HEK293 (cell line): ENCODE measurements around the gene TMEM121B.

Experiments used
- CTCF ChIA-PET: fragments of 350-600 bp; formaldehyde crosslinking; extraction: SDS; loops from one replicate; lab custom pipeline; 2021; ENCODE audit warnings: antibody characterized with exemption; lab: Yijun Ruan, JAX
- POLR2A ChIA-PET: fragments of 300-600 bp; formaldehyde crosslinking; extraction: SDS; loops from one replicate; lab custom pipeline; 2020; ENCODE audit warnings: antibody characterized with exemption, inconsistent platforms; lab: Yijun Ruan, JAX
- H3K27ac ChIP-seq: fragments of 200-500 bp; sonication (Bioruptor generic); 2 replicates; pipeline ENCODE4 v1.5.1; 2014; ENCODE audit warnings: low read depth, low read length, control low read depth, inconsistent platforms; ENCODE audit errors: extremely low read depth
- H3K36me3 ChIP-seq, 2 experiments: fragments of 200-500 bp in 1 of 2; sonication (Bioruptor generic) in 1 of 2; 1 replicate in 1 of 2; 2 replicates in 1 of 2; pipeline ENCODE4 v1.5.1; 2014 to 2017; ENCODE audit warnings: inconsistent platforms in 2 of 2, low read length in 2 of 2; ENCODE audit not compliant: control insufficient read depth in 2 of 2, insufficient read depth in 1 of 2
- H3K4me1 ChIP-seq: fragments of 200-500 bp; sonication (Bioruptor generic); 2 replicates; pipeline ENCODE4 v1.5.1; 2014; ENCODE audit warnings: mild to moderate bottlenecking, low read length, inconsistent platforms; ENCODE audit not compliant: control insufficient read depth, insufficient read depth
- H3K4me3 ChIP-seq: 2 replicates; pipeline ENCODE4 v1.5.1; 2011; ENCODE audit warnings: low read depth, mild to moderate bottlenecking, control low read depth, low read length, moderate library complexity
- H3K9me3 ChIP-seq: fragments of 200-500 bp; sonication (Bioruptor generic); 2 replicates; pipeline ENCODE4 v1.5.1; 2014; ENCODE audit warnings: low read depth, low read length, inconsistent platforms; ENCODE audit not compliant: control insufficient read depth, insufficient read depth
- WT1 ChIP-seq: fragments of 450-650 bp; formaldehyde crosslinking; IDR thresholded peaks from 2 replicates; pipeline ENCODE4 v1.5.1; 2016; ENCODE audit warnings: missing biosample characterization, missing genetic modification characterization
- ZNF169 ChIP-seq: fragments of 450-650 bp; formaldehyde crosslinking; IDR thresholded peaks from 2 replicates; pipeline ENCODE4 v1.5.1; 2016; ENCODE audit warnings: missing biosample characterization, missing genetic modification characterization
- ZNF184 ChIP-seq: fragments of 450-650 bp; IDR thresholded peaks from 2 replicates; pipeline ENCODE4 v1.5.1; 2018; ENCODE audit warnings: missing biosample characterization, mild to moderate bottlenecking, missing genetic modification characterization
- ZNF335 ChIP-seq: fragments of 450-650 bp; formaldehyde crosslinking; conservative IDR thresholded peaks from 2 replicates; pipeline ENCODE4 v1.5.1; 2016; ENCODE audit warnings: missing biosample characterization, missing genetic modification characterization
- ZNF48 ChIP-seq: fragments of 450-650 bp; formaldehyde crosslinking; IDR thresholded peaks from 2 replicates; pipeline ENCODE4 v1.5.1; 2016; ENCODE audit warnings: missing biosample characterization, missing genetic modification characterization
- ZNF549 ChIP-seq: fragments of 450-650 bp; IDR thresholded peaks from 2 replicates; pipeline ENCODE4 v1.5.1; 2018; ENCODE audit warnings: missing biosample characterization, missing genetic modification characterization, mild to moderate bottlenecking, inconsistent platforms, moderate library complexity
- ZNF677 ChIP-seq: fragments of 450-650 bp; IDR thresholded peaks from 2 replicates; pipeline ENCODE4 v1.5.0; 2018; ENCODE audit warnings: missing biosample characterization, mild to moderate bottlenecking, missing genetic modification characterization, moderate library complexity
- TF ChIP-seq, protein P1 (sequence below): fragments of 450-650 bp; formaldehyde crosslinking; IDR thresholded peaks from 2 replicates; pipeline ENCODE4 v1.5.1; 2016; ENCODE audit warnings: missing biosample characterization, missing genetic modification characterization
- TF ChIP-seq, protein P2 (sequence below): fragments of 450-650 bp; formaldehyde crosslinking; IDR thresholded peaks from 2 replicates; pipeline ENCODE4 v1.5.1; 2016; ENCODE audit warnings: missing biosample characterization, missing genetic modification characterization, borderline replicate concordance
- TF ChIP-seq, protein P3 (sequence below): fragments of 450-650 bp; formaldehyde crosslinking; conservative IDR thresholded peaks from 2 replicates; pipeline ENCODE4 v1.5.1; 2016; ENCODE audit warnings: low read depth, missing biosample characterization, missing genetic modification characterization

The TMEM121B gene

DNA sequence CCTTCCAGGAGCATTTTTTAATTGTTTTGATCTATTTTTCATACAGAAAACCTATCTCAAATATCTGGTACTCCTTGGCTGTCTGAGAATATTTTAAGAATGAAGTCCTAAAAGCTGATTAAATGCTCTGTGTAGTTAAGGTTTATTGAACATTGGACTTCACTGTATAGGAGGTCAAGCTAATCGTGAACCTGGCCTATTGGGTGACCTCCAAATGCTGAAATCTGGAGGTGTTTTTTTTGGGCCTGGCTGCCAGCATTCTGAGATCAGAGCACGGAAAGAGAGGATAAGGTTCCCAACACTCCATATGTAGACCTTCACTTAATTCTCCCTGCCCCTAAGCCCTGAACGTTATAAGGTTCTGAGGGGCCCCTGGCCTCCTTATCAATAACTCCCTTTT is 28.1 kb downstream of the TMEM121B start (continued):
- TF ChIP-seq, protein P1, sequence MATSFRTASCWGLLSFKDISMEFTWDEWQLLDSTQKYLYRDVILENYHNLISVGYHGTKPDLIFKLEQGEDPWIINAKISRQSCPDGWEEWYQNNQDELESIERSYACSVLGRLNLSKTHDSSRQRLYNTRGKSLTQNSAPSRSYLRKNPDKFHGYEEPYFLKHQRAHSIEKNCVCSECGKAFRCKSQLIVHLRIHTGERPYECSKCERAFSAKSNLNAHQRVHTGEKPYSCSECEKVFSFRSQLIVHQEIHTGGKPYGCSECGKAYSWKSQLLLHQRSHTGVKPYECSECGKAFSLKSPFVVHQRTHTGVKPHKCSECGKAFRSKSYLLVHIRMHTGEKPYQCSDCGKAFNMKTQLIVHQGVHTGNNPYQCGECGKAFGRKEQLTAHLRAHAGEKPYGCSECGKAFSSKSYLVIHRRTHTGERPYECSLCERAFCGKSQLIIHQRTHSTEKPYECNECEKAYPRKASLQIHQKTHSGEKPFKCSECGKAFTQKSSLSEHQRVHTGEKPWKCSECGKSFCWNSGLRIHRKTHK (tag by site-specific recombination): no peak
- no peak for TF ChIP-seq WT1 (tag by site-specific recombination)
- TF ChIP-seq, protein P2, sequence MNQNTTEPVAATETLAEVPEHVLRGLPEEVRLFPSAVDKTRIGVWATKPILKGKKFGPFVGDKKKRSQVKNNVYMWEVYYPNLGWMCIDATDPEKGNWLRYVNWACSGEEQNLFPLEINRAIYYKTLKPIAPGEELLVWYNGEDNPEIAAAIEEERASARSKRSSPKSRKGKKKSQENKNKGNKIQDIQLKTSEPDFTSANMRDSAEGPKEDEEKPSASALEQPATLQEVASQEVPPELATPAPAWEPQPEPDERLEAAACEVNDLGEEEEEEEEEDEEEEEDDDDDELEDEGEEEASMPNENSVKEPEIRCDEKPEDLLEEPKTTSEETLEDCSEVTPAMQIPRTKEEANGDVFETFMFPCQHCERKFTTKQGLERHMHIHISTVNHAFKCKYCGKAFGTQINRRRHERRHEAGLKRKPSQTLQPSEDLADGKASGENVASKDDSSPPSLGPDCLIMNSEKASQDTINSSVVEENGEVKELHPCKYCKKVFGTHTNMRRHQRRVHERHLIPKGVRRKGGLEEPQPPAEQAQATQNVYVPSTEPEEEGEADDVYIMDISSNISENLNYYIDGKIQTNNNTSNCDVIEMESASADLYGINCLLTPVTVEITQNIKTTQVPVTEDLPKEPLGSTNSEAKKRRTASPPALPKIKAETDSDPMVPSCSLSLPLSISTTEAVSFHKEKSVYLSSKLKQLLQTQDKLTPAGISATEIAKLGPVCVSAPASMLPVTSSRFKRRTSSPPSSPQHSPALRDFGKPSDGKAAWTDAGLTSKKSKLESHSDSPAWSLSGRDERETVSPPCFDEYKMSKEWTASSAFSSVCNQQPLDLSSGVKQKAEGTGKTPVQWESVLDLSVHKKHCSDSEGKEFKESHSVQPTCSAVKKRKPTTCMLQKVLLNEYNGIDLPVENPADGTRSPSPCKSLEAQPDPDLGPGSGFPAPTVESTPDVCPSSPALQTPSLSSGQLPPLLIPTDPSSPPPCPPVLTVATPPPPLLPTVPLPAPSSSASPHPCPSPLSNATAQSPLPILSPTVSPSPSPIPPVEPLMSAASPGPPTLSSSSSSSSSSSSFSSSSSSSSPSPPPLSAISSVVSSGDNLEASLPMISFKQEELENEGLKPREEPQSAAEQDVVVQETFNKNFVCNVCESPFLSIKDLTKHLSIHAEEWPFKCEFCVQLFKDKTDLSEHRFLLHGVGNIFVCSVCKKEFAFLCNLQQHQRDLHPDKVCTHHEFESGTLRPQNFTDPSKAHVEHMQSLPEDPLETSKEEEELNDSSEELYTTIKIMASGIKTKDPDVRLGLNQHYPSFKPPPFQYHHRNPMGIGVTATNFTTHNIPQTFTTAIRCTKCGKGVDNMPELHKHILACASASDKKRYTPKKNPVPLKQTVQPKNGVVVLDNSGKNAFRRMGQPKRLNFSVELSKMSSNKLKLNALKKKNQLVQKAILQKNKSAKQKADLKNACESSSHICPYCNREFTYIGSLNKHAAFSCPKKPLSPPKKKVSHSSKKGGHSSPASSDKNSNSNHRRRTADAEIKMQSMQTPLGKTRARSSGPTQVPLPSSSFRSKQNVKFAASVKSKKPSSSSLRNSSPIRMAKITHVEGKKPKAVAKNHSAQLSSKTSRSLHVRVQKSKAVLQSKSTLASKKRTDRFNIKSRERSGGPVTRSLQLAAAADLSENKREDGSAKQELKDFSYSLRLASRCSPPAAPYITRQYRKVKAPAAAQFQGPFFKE (tag by site-specific recombination): no peak
- no peak for TF ChIP-seq ZNF48
- TF ChIP-seq ZNF184 (tag by site-specific recombination): no peak
- TF ChIP-seq, protein P3, sequence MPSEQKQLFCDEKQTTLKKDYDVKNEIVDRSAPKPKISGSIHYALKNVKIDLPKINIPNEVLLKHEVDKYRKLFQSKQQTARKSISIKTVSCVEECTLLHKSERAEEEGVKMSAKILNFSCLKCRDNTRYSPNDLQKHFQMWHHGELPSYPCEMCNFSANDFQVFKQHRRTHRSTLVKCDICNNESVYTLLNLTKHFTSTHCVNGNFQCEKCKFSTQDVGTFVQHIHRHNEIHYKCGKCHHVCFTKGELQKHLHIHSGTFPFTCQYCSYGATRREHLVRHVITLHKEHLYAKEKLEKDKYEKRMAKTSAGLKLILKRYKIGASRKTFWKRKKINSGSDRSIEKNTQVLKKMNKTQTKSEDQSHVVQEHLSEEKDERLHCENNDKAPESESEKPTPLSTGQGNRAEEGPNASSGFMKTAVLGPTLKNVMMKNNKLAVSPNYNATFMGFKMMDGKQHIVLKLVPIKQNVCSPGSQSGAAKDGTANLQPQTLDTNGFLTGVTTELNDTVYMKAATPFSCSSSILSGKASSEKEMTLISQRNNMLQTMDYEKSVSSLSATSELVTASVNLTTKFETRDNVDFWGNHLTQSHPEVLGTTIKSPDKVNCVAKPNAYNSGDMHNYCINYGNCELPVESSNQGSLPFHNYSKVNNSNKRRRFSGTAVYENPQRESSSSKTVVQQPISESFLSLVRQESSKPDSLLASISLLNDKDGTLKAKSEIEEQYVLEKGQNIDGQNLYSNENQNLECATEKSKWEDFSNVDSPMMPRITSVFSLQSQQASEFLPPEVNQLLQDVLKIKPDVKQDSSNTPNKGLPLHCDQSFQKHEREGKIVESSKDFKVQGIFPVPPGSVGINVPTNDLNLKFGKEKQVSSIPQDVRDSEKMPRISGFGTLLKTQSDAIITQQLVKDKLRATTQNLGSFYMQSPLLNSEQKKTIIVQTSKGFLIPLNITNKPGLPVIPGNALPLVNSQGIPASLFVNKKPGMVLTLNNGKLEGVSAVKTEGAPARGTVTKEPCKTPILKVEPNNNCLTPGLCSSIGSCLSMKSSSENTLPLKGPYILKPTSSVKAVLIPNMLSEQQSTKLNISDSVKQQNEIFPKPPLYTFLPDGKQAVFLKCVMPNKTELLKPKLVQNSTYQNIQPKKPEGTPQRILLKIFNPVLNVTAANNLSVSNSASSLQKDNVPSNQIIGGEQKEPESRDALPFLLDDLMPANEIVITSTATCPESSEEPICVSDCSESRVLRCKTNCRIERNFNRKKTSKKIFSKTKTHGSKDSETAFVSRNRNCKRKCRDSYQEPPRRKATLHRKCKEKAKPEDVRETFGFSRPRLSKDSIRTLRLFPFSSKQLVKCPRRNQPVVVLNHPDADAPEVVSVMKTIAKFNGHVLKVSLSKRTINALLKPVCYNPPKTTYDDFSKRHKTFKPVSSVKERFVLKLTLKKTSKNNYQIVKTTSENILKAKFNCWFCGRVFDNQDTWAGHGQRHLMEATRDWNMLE (tag by site-specific recombination): no peak
- no peak for TF ChIP-seq ZNF549 (tag by site-specific recombination)

DNA sequence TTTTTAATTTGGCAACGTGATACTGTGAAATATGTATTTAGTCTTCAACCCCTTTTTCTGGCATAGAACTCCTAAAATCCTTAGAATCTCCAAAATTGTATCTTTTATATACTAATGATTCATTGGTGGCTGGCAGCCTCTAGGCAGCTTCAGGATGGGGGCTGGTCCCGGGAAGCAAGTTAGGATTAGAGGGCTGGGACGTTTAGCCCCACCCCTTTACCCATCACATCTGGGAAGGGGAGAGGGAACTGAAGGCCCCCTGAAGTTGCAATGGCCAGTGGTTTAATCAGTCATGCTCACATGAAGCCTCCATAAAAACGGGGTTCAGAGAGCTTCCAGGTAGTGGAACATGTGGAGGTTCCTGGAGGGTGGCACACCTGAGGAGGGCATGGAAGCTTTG is 29.3 kb downstream of the TMEM121B start:
- Histone ChIP-seq H3K4me3 (no peak overlapping the region), H3K36me3 (no peaks in the 10 kb centered on the region), H3K4me1 (no peaks in the 10 kb centered on the region)
- POLR2A ChIA-PET: no interaction called here
- TF ChIP-seq ZNF335 (tag by site-specific recombination): peak; percentile 45; the same call in 1 of the 2 replicates
- no peak for TF ChIP-seq ZNF169 (tag by site-specific recombination)
- TF ChIP-seq, all 188 proteins: peak for 1
- CTCF ChIA-PET: interaction anchor here (0.6 kb wide), 1 partner anchor 94 kb away, joined by 3 read pairs; no protein-coding TSS in a partner anchor
- no peaks in the 10 kb centered on the region for H3K9me3 ChIP-seq
- H3K27ac ChIP-seq: no peak overlapping the region

DNA sequence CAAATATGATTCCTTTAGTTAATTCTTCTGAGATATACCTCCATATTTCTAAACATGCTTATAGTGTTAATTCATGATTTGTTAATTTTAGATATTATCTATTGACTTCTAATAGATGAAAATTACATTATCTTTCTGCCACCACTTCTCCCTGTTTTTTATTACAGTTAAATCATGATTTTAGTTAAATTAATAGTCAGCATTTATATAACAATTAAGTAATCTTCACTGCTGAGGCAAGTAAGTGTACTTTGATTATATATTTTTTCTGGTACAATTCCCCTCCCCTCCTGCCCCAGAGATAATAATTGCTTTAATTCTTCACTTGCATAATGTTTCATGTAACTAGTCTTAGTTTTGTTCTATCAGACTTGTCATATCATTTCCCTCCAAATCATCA is 30.6 kb downstream of the TMEM121B start:
- Histone ChIP-seq H3K4me1 (no peaks in the 10 kb centered on the region; the same call in 1 of the 2 replicates), H3K36me3 (no peaks in the 10 kb centered on the region), H3K27ac (no peak overlapping the region), H3K4me3 (no peak overlapping the region), H3K9me3 (no peaks in the 10 kb centered on the region)
- ChIA-PET CTCF (interaction anchor here (0.6 kb wide), 1 partner anchor 12 kb away, joined by 4 read pairs; no protein-coding TSS in a partner anchor), POLR2A (no interaction called here)
- no peak for TF ChIP-seq ZNF677
